Peyer's patch (tissue), 4 donors: ENCODE data around the gene ABCD3. TPM values are rescaled to one million over a fixed set of nuclear protein-coding genes. Genes with fewer than 3 reads are reported as not detected.

ENCODE experiments used
- DNase-seq, 3 donors: peaks; one replicate each; pipeline ENCODE4 v3.0.0-alpha.2; 2017 to 2019
- H3K27ac ChIP-seq, 4 donors: fragments of 200-600 bp; sonication (generic); one replicate each; pipeline ENCODE4 v1.5.1; 2016 to 2019
- H3K27me3 ChIP-seq, 2 donors: fragments of 200-600 bp; sonication (generic); one replicate each; pipeline ENCODE4 v1.5.1; 2019
- H3K36me3 ChIP-seq, 3 donors: fragments of 200-600 bp; sonication (generic); one replicate each; pipeline ENCODE4 v1.5.1; 2016 to 2019
- H3K4me1 ChIP-seq, 4 donors: fragments of 200-600 bp; sonication (generic); one replicate each; pipeline ENCODE4 v1.5.1; 2016 to 2019
- H3K4me3 ChIP-seq, 4 donors: fragments of 200-600 bp; sonication (generic); 1 replicate in 3 of 4; 2 replicates in 1 of 4; pipeline ENCODE4 v1.5.1; 2016 to 2019; ENCODE audit warnings: mild to moderate bottlenecking in 1 of 4
- H3K9me3 ChIP-seq, 4 donors: fragments of 200-600 bp; sonication (generic); one replicate each; pipeline ENCODE4 v1.5.1; 2016 to 2019; ENCODE audit warnings: mild to moderate bottlenecking in 1 of 4
- CTCF ChIP-seq, 6 experiments: fragments of 450-650 bp in 4 of 6; fragments of 200-600 bp in 2 of 6; sonication (generic) in 1 of 6; IDR thresholded peaks; one replicate each; pipeline ENCODE4 v1.5.1; 2017 to 2019; ENCODE audit warnings: antibody characterized with exemption in 6 of 6, mild to moderate bottlenecking in 3 of 6, moderate library complexity in 1 of 6
- POLR2A ChIP-seq, 2 donors: fragments of 450-650 bp; IDR thresholded peaks; one replicate each; pipeline ENCODE4 v1.5.1; 2017; ENCODE audit warnings: antibody characterized with exemption in 2 of 2, mild to moderate bottlenecking in 2 of 2, moderate library complexity in 2 of 2
- total RNA-seq, 4 donors: library from RNA; depleted of rRNA; stranded (reverse); fragments of >200 nt; gene quantifications; one replicate each; pipeline ENCODE4 v1.1.0, GENCODE V29; 2016

The ABCD3 gene
- total RNA-seq, 4 donors from 2014 or later: 22.3 to 66.6 (median 57.0) TPM

DNA sequence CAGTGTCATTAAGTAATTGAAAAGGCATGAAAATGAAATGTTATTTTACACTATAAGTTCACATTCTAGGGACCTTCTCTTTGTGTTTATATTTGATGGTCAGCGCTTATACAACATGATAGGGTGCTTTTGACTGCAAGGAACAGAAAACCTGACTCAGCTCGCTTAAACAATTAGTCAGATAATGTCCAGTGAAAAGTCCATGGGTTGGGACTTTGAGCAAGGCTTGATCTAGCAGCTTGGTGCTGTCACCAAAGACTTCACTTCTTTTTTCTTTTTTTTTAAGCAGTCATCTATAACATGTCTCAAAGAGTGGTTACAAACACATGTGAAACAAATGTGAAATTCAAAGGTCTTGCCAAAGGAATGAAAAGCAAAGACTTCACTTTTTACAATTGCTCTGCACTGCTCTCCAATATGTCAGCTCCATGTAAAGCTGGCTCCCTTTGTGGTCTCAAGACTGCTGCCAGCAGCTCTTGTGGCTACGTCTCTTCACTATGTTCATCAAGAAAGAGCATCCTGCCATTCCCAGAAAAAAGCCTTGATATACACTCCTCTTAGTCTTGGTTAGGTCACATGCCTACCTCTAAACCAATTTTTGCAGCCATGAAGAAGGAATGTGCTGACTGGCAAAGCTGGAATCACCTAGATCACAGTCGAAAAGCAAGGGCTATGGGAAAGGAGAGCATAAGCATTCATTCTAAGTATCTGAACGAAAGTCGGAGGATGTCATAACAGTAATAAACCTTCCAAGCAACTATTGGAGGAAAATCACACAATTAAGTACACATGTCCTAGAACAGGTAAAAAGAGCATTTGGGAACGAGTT, 108.2 kb downstream of the ABCD3 start:
- DNase-seq: no peak
- H3K9me3 ChIP-seq: no peaks in the 10 kb centered on the region
- H3K36me3 ChIP-seq: peaks cover 0 to 16% (median 0%) of the 10 kb centered on the region in 3 donors
- no peak overlapping the region for H3K4me3 ChIP-seq
- H3K27me3 ChIP-seq: no peaks in the 10 kb centered on the region
- TF ChIP-seq CTCF (IDR thresholded peaks at IDR 0.05) (no peak), POLR2A (IDR thresholded peaks at IDR 0.05) (no peak)
- H3K4me1 ChIP-seq: peaks cover 0 to 5% (median 0%) of the 10 kb centered on the region in 4 donors
- no peak overlapping the region for H3K27ac ChIP-seq

DNA sequence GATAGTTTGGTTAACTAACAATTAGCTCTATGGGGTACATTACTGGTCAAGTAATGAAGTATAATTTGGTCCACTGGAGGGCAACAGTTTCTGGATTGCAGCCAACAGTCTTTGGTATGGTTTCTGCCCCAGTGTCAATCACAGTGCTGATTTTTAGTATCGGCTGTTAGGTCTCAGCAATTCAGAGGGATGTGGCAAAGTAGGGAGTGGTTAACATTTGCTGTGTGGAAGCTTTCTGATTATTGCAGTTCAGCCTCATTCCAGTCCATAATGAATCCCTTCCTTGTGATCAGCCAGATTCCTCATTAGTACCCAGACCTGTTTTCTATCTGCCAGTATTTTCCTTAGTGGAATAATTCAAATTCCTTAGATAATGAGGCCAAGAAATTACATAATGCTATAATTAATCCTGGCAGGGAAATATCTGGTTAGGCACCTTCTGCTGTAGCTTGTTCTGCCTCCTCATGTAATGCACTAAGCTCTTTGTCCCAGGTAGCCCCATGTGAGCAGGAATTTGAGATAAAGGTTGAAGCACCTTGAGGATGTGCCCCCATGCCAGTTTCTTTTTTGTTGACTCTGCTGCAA, 109.3 kb downstream of the ABCD3 start:
- peaks cover 0 to 27% (median 0%) of the 10 kb centered on the region in 3 donors for H3K36me3 ChIP-seq
- no peak for DNase-seq
- TF ChIP-seq POLR2A (IDR thresholded peaks at IDR 0.05): no peak
- peak in 3 of 6 experiments; percentile 17 to 28 (median 25) for TF ChIP-seq CTCF (IDR thresholded peaks at IDR 0.05)
- peaks cover 0 to 5% (median 0%) of the 10 kb centered on the region in 4 donors for H3K4me1 ChIP-seq
- H3K27me3 ChIP-seq: no peaks in the 10 kb centered on the region
- no peak overlapping the region for H3K27ac ChIP-seq
- H3K9me3 ChIP-seq: no peaks in the 10 kb centered on the region
- no peak overlapping the region for H3K4me3 ChIP-seq

GRCh38 chr1:94528299-94528698, 110.1 kb downstream of the ABCD3 start:
- Histone ChIP-seq H3K27me3 (no peaks in the 10 kb centered on the region), H3K4me1 (peaks cover 0 to 5% (median 0%) of the 10 kb centered on the region in 4 donors), H3K4me3 (no peak overlapping the region), H3K9me3 (no peaks in the 10 kb centered on the region), H3K27ac (no peak overlapping the region), H3K36me3 (peaks cover 0 to 35% (median 0%) of the 10 kb centered on the region in 3 donors)
- TF ChIP-seq POLR2A (IDR thresholded peaks at IDR 0.05) (no peak), CTCF (IDR thresholded peaks at IDR 0.05) (no peak)
- no peak for DNase-seq

DNA sequence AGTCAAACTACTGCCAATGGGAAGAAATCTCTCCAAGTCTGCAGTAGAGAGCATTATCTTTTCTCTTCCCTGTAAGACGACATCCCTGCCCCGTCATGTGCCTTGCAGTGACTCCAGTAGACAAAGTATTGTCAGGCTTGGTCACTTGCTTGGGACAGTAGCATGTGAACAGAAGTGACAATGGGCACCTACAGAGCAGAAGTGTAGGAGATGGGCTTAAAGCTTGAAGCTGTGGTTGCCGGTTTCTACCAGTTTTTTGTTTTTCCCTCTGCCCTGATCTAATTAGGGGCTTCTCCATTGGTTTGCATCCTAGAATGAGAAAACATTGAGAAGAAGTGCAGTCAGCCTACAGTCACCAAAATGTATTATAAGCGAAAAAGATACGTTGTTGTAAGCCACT, 110.6 kb downstream of the ABCD3 start:
- no peak overlapping the region for H3K27ac ChIP-seq
- TF ChIP-seq CTCF (IDR thresholded peaks at IDR 0.05) (no peak), POLR2A (IDR thresholded peaks at IDR 0.05) (no peak)
- no peaks in the 10 kb centered on the region for H3K27me3 ChIP-seq
- H3K36me3 ChIP-seq: peaks cover 0 to 35% (median 0%) of the 10 kb centered on the region in 3 donors
- no peak for DNase-seq
- H3K4me1 ChIP-seq: peaks cover 0 to 5% (median 0%) of the 10 kb centered on the region in 4 donors
- H3K4me3 ChIP-seq: no peak overlapping the region
- no peaks in the 10 kb centered on the region for H3K9me3 ChIP-seq

GRCh38 chr1:94529416-94529815, 111.2 kb downstream of the ABCD3 start:
- no peak for DNase-seq

More at GRCh38 chr1:94529416-94529815, 111.2 kb downstream of the ABCD3 start:
- no peak overlapping the region for H3K27ac ChIP-seq
- no peaks in the 10 kb centered on the region for H3K27me3 ChIP-seq
- H3K9me3 ChIP-seq: no peaks in the 10 kb centered on the region
- no peak overlapping the region for H3K4me3 ChIP-seq
- H3K36me3 ChIP-seq: peaks cover 0 to 38% (median 0%) of the 10 kb centered on the region in 3 donors
- H3K4me1 ChIP-seq: peaks cover 0 to 5% (median 0%) of the 10 kb centered on the region in 4 donors
- TF ChIP-seq POLR2A (IDR thresholded peaks at IDR 0.05): no peak
- TF ChIP-seq CTCF (IDR thresholded peaks at IDR 0.05): no peak
